Measurements from ENCODE around the gene ADAMTS14.

- TF ChIP-seq, protein P1, sequence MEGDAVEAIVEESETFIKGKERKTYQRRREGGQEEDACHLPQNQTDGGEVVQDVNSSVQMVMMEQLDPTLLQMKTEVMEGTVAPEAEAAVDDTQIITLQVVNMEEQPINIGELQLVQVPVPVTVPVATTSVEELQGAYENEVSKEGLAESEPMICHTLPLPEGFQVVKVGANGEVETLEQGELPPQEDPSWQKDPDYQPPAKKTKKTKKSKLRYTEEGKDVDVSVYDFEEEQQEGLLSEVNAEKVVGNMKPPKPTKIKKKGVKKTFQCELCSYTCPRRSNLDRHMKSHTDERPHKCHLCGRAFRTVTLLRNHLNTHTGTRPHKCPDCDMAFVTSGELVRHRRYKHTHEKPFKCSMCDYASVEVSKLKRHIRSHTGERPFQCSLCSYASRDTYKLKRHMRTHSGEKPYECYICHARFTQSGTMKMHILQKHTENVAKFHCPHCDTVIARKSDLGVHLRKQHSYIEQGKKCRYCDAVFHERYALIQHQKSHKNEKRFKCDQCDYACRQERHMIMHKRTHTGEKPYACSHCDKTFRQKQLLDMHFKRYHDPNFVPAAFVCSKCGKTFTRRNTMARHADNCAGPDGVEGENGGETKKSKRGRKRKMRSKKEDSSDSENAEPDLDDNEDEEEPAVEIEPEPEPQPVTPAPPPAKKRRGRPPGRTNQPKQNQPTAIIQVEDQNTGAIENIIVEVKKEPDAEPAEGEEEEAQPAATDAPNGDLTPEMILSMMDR (IDR thresholded peaks at IDR 0.05; ENCODE audit: low read length): no peak
- TF ChIP-seq EZH2 (optimal IDR thresholded peaks at IDR 0.05; ENCODE audit: low read depth, low read length): no peak
- TF ChIP-seq EZH2phosphoT487 (IDR thresholded peaks at IDR 0.05; ENCODE audit: low read length): no peak
Measured at GRCh38 chr10:70699659-70700174, 27.4 kb downstream of the ADAMTS14 start.
